Liver (tissue), 3 donors: Measurements from ENCODE around the gene NOP10.

Experiments used
- CTCF ChIP-seq: fragments of 150-350 bp; IDR thresholded peaks from 2 replicates; pipeline ENCODE4 v1.5.1; 2017; ENCODE audit warnings: improper control_type of control experiment, low read depth, low read length; ENCODE audit not compliant: missing input control
- FOXA2 ChIP-seq: IDR thresholded peaks from 2 replicates; pipeline ENCODE4 v1.6.1; 2016; ENCODE audit warnings: antibody characterized with exemption
- GABPA ChIP-seq, 2 donors: IDR thresholded peaks in 1 of 2; conservative IDR thresholded peaks in 1 of 2; 2 replicates each; pipeline ENCODE4 v1.6.1; 2016; ENCODE audit warnings: antibody characterized with exemption in 2 of 2, mild to moderate bottlenecking in 1 of 2, moderate library complexity in 1 of 2
- HNF4A ChIP-seq, 2 donors: conservative IDR thresholded peaks; 2 replicates each; pipeline ENCODE4 v1.6.1; 2016; ENCODE audit warnings: antibody characterized with exemption in 2 of 2, mild to moderate bottlenecking in 2 of 2
- HNF4G ChIP-seq: IDR thresholded peaks from 2 replicates; pipeline ENCODE4 v1.6.1; 2016; ENCODE audit warnings: antibody characterized with exemption
- NR2F2 ChIP-seq: IDR thresholded peaks from 2 replicates; pipeline ENCODE4 v1.6.1; 2016; ENCODE audit warnings: antibody characterized with exemption
- REST ChIP-seq: IDR thresholded peaks from 2 replicates; pipeline ENCODE4 v1.6.1; 2016; ENCODE audit warnings: antibody characterized with exemption, mild to moderate bottlenecking
- RXRA ChIP-seq, 2 donors: IDR thresholded peaks; 2 replicates each; pipeline ENCODE4 v1.6.1; 2017 to 2018; ENCODE audit warnings: antibody characterized with exemption in 2 of 2, mild to moderate bottlenecking in 1 of 2
- SP1 ChIP-seq: IDR thresholded peaks from 2 replicates; pipeline ENCODE4 v1.6.1; 2018; ENCODE audit warnings: antibody characterized with exemption, mild to moderate bottlenecking
- YY1 ChIP-seq: IDR thresholded peaks from 2 replicates; pipeline ENCODE4 v1.6.1; 2016; ENCODE audit warnings: antibody characterized with exemption, mild to moderate bottlenecking
- TF ChIP-seq, protein P1 (sequence below): IDR thresholded peaks from 2 replicates; pipeline ENCODE4 v1.6.1; 2016; ENCODE audit warnings: antibody characterized with exemption
- TF ChIP-seq, protein P2 (sequence below): IDR thresholded peaks from 2 replicates; pipeline ENCODE4 v1.6.1; 2016; ENCODE audit warnings: antibody characterized with exemption
- donor health status: healthy.
- donor health status: healthy.

DNA sequence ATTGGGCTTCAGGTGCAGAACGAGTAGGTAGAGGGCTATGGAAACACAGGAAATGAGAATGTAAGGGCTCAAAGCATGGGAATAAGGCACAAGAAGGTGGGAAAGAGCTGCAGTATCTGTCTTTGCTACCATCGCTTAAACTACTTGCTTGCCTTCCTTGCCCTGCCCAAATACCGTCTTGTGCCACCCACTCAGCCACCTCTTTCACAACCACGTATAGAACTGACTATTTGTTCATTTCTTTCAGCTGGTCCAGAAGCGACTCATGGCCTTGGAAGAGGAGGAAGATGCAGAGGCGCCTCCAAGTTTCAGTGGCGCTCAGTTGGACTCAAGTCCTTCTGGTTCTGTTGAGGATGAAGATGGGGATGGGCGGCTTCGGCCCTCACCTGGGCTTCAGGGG, 12.3 kb upstream of the NOP10 start:
- TF ChIP-seq, protein P1, sequence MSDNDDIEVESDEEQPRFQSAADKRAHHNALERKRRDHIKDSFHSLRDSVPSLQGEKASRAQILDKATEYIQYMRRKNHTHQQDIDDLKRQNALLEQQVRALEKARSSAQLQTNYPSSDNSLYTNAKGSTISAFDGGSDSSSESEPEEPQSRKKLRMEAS: no peak
- TF ChIP-seq YY1 (no peak), CTCF (no peak), NR2F2 (no peak), REST (no peak), FOXA2 (no peak), SP1 (no peak), GABPA (IDR thresholded peaks at IDR 0.05 in 1 of 2, conservative IDR thresholded peaks at IDR 0.05 in 1 of 2) (no peak), HNF4A (conservative IDR thresholded peaks at IDR 0.05) (no peak), RXRA (IDR thresholded peaks at IDR 0.05) (no peak), HNF4G (no peak)
- TF ChIP-seq, protein P2, sequence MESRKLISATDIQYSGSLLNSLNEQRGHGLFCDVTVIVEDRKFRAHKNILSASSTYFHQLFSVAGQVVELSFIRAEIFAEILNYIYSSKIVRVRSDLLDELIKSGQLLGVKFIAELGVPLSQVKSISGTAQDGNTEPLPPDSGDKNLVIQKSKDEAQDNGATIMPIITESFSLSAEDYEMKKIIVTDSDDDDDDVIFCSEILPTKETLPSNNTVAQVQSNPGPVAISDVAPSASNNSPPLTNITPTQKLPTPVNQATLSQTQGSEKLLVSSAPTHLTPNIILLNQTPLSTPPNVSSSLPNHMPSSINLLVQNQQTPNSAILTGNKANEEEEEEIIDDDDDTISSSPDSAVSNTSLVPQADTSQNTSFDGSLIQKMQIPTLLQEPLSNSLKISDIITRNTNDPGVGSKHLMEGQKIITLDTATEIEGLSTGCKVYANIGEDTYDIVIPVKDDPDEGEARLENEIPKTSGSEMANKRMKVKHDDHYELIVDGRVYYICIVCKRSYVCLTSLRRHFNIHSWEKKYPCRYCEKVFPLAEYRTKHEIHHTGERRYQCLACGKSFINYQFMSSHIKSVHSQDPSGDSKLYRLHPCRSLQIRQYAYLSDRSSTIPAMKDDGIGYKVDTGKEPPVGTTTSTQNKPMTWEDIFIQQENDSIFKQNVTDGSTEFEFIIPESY: no peak
